Stomach (tissue), 4 donors: Measurements from ENCODE around the gene C2CD3.

Experiments used
- POLR2A ChIP-seq, 4 donors: fragments of 450-650 bp; IDR thresholded peaks; one replicate each; pipeline ENCODE4 v1.6.1; 2016; ENCODE audit warnings: antibody characterized with exemption in 4 of 4, control low read depth in 2 of 4, mild to moderate bottlenecking in 1 of 4, moderate library complexity in 1 of 4
- POLR2AphosphoS5 ChIP-seq, 3 donors: sonication (generic); formaldehyde crosslinking; IDR thresholded peaks; one replicate each; pipeline ENCODE4 v1.6.1; 2016; ENCODE audit warnings: antibody characterized with exemption in 3 of 3
- TF ChIP-seq, protein P1 (sequence below), 7 experiments: fragments of 450-650 bp in 4 of 7; fragments of 200-600 bp in 3 of 7; sonication (generic) in 3 of 7; IDR thresholded peaks; one replicate each; pipeline ENCODE4 v1.5.1; 2016 to 2019; ENCODE audit warnings: antibody characterized with exemption in 7 of 7, control low read depth in 2 of 7, mild to moderate bottlenecking in 1 of 7

DNA sequence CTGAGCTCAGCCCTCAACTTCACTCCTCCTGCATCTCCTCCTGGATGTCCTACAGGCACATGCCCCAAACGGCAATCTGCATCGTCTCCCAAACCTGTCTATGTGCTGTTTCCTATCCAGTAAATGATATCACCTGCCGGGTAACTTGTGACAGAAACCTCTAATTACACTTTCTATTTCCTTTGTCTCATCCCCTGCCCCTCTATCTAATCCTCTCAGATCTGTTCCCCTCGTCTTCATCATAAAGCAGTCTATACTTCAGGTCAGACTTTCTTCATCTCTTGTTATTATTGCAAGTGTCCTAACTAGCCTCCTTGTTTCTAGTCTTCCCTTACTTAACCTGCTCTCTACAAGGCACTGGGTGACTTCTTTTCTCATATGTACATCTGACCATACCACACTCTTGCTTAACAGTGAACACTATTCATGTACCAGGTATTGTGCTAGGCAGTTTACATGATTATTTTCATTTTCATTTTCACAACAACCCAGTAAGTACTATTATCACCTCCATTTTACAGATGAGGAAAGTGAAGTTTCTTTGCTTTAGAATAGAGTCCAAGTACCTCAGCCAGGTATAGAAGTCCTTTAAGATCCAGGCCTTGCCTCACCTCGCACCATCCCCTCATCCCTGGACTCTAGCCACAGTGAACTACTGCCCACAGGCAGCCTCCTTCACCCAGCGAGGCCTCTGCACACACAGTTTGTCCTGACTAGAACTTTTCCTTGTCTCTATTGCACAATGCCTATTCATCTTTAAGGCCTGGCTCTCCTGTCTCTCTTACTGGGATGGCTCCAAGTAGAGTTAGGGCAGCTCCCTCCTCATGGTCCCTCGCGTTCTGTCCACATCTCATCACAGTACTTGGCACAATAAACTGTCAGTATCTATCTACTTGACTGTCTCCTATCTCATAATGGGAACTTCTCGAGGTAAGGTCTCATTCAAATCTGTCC, 139.8 kb downstream of the C2CD3 start:
- TF ChIP-seq POLR2A (IDR thresholded peaks at IDR 0.05) = no peak
- no peak for TF ChIP-seq POLR2AphosphoS5 (IDR thresholded peaks at IDR 0.05)
- TF ChIP-seq, protein P1, sequence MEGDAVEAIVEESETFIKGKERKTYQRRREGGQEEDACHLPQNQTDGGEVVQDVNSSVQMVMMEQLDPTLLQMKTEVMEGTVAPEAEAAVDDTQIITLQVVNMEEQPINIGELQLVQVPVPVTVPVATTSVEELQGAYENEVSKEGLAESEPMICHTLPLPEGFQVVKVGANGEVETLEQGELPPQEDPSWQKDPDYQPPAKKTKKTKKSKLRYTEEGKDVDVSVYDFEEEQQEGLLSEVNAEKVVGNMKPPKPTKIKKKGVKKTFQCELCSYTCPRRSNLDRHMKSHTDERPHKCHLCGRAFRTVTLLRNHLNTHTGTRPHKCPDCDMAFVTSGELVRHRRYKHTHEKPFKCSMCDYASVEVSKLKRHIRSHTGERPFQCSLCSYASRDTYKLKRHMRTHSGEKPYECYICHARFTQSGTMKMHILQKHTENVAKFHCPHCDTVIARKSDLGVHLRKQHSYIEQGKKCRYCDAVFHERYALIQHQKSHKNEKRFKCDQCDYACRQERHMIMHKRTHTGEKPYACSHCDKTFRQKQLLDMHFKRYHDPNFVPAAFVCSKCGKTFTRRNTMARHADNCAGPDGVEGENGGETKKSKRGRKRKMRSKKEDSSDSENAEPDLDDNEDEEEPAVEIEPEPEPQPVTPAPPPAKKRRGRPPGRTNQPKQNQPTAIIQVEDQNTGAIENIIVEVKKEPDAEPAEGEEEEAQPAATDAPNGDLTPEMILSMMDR (IDR thresholded peaks at IDR 0.05) = no peak
